Stimulated activated memory B cell treated with anti-CD40 and anti-IgM and Interleukin-4, amounts not matched to agents 10 μg/mL and 1 μg/mL and 100 μg/mL, for 72 hours (primary cell): ENCODE measurements around the gene LBHD2.

Experiments
- ATAC-seq: fragments of 150-1000 bp; cut with Tn5 transposase; 2 replicates; pipeline ENCODE4 v1.10.0; 2021
- H3K27ac Mint-ChIP-seq: one replicate; pipeline ENCODE4 v1.8.0; 2022; ENCODE audit warnings: mild to moderate bottlenecking, mixed read lengths
- H3K27me3 Mint-ChIP-seq: one replicate; pipeline ENCODE4 v1.8.0; 2022; ENCODE audit warnings: mixed read lengths
- H3K36me3 Mint-ChIP-seq: one replicate; pipeline ENCODE4 v1.8.0; 2022; ENCODE audit warnings: mixed read lengths
- H3K4me1 Mint-ChIP-seq: one replicate; pipeline ENCODE4 v1.8.0; 2022; ENCODE audit warnings: mixed read lengths
- H3K4me3 Mint-ChIP-seq: one replicate; pipeline ENCODE4 v1.8.0; 2022; ENCODE audit warnings: mild to moderate bottlenecking, moderate library complexity, mixed read lengths
- H3K9me3 Mint-ChIP-seq: one replicate; pipeline ENCODE4 v1.8.0; 2022; ENCODE audit warnings: mixed read lengths

LBHD2 gene

DNA sequence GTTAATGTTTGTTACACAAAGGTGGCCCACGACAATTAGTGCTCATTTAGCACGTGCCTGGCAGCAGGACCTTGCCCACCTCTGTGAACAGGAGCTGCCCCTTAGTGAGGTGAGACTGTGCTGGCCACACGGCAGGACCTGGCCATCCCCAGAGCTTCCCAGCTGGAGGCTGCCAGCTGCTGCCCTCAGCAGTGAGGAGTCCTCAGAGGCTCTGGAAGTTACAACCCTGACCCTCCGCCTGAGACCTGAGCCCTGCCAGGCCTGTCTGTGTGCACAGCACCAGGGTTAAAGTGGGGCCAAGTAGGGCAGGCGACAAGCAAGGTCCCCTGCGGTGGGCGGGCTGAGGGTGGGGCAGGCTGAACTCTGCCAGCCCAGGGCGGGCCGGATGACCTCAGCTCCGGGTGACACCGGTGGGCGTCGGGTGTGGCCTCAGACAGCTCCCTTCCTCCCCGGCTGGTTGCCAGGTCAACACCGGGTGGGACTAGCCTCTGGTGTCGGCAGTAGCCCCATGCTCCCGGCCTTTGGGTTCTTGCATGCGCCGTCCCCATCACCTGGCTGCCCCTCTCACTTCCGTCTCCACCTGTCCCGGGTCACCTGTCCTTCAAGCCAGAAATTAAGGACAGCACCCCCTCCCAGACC, 9.2 kb upstream of the LBHD2 start:
- peaks cover 16% of the 10 kb centered on the region for H3K27me3 Mint-ChIP-seq
- ATAC-seq = peak; percentile 46
- H3K9me3 Mint-ChIP-seq = no peaks in the 10 kb centered on the region
- peaks cover 15% of the 10 kb centered on the region for H3K4me1 Mint-ChIP-seq
- H3K36me3 Mint-ChIP-seq = no peaks in the 10 kb centered on the region
- peak overlapping the region; percentile 63 for H3K4me3 Mint-ChIP-seq
- H3K27ac Mint-ChIP-seq = no peak overlapping the region

DNA sequence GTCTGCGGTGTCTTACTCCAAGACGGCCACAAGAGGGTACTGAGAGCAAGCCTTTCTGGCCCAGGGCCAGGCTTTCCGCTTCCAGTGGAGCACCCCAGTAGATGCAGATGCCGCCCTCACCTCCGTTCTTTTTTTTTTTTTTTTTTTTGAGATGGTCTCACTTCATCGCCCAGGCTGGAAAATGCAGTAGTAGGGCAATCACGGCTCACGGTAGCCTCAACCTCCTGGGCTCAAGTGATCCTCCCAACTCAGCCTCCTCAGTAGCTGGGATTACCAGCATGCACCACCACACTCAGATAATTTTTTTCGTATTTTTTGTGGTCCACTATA, 5.6 kb upstream of the LBHD2 start:
- Mint-ChIP-seq H3K27ac (no peak overlapping the region), H3K36me3 (no peaks in the 10 kb centered on the region), H3K4me3 (no peak overlapping the region), H3K9me3 (no peaks in the 10 kb centered on the region), H3K4me1 (peaks cover 13% of the 10 kb centered on the region), H3K27me3 (no peaks in the 10 kb centered on the region)
- ATAC-seq = peak; percentile 74

DNA sequence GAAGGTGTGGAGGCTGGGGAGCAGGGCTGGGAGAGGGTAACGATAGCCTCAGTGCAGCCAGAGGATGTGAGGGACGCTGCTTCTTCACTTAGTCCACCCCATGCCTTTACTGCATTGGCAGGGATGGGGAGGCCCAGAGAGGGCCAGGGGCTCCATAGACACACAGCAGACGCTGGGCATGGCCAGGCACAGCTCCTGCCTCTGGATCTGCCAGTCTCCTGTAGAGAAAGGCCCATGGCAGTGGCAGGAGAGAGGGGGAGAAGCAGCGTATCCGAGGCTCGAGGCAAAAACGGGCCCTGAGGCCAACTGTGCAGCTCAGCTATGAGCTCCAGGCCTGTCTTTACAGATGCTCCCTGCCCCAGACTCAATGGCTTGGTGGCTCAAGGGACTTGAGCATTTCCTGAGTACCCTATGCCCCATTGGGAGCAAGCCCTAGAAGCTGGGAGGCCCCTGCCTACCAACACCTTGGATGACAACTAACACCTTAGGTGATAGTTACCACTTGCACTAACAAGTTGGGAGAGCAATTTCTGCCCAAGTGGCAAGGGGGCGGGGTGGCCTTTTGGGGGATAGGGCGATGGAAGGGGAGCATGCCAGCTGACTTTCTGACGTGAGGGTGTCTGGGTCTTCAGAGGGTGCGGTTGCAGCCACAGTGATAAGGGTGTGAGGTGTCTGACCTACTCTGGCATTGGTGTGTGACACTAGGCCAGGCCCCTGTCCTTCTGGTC, 5.0 kb upstream of the LBHD2 start:
- Mint-ChIP-seq H3K36me3 (no peaks in the 10 kb centered on the region), H3K27ac (no peak overlapping the region), H3K9me3 (no peaks in the 10 kb centered on the region), H3K4me1 (peaks cover 7% of the 10 kb centered on the region), H3K27me3 (no peaks in the 10 kb centered on the region), H3K4me3 (no peak overlapping the region)
- ATAC-seq = no peak

DNA sequence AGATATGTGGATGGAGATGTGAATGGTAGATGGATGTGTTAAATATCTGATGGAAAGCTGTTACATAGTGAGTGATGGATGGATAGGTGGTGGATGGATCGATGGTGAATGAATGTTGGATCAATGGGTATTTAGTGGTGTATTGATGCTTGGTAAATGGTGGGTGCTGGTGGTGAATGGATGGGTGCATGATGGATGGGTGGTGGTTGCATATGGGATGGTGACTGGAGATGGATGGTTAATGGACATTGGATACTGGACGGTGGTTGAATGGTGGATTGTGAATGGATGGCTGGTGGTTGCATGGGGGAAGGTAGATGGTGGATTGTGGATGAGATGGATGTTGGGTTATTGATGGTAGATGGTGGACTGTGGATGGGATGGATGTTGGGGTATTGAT, 2.1 kb upstream of the LBHD2 start:
- Mint-ChIP-seq H3K27ac (no peak overlapping the region), H3K9me3 (no peaks in the 10 kb centered on the region), H3K4me1 (no peaks in the 10 kb centered on the region), H3K4me3 (no peak overlapping the region), H3K36me3 (no peaks in the 10 kb centered on the region), H3K27me3 (peaks cover 15% of the 10 kb centered on the region)
- no peak for ATAC-seq

DNA sequence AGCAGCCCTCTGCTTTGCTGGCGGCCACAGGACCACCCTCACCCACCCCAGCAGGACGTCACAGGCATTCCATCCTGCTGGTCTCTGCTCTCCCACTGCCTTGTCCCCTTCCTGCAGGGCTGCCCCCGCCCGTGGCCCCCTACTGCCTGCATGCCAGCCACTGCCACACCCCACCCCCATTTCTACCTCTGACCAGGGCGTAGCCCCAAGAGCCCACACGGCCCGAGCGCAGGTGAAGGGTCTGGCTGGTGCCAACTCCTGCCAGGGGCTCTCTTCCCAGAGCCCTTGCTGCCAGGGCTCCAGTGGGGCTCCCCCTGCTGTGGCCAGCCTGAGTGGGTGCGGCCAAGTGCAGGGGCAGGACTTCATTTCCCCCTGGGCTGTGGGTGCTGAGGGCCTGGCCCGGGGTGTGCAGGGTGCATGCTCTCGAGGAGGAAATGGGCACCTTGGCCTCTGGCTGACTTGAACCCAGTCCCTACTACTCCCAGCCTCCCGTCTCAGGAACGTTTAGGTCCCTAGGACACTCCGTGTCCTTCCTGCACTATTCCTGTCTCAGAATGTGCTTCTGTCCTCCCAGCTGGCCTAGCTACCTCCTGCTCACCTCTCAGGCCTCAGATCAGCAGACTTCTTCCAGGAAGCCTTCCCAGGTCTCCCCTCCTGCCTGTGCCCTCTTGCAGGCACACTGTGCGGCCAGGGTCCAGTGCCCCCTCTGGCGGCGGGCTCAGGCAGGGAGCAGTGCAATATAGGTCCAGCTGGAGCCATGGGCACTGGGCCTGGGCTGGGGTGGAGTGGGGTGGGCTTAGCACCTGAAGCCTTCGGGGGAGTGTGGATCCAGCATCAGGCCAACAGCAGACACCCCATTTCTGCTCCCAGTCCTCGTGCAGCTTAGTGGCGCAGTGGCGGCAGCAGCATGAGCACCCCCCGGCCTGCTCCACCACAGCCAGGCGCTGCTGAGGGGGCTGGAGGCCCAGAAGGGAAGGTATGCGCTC, 1.4 kb downstream of the LBHD2 start:
- peaks cover 21% of the 10 kb centered on the region for H3K27me3 Mint-ChIP-seq
- no peaks in the 10 kb centered on the region for H3K36me3 Mint-ChIP-seq
- no peak overlapping the region for H3K4me3 Mint-ChIP-seq
- H3K9me3 Mint-ChIP-seq = no peaks in the 10 kb centered on the region
- no peak overlapping the region for H3K27ac Mint-ChIP-seq
- peaks cover 11% of the 10 kb centered on the region for H3K4me1 Mint-ChIP-seq
- ATAC-seq = no peak

DNA sequence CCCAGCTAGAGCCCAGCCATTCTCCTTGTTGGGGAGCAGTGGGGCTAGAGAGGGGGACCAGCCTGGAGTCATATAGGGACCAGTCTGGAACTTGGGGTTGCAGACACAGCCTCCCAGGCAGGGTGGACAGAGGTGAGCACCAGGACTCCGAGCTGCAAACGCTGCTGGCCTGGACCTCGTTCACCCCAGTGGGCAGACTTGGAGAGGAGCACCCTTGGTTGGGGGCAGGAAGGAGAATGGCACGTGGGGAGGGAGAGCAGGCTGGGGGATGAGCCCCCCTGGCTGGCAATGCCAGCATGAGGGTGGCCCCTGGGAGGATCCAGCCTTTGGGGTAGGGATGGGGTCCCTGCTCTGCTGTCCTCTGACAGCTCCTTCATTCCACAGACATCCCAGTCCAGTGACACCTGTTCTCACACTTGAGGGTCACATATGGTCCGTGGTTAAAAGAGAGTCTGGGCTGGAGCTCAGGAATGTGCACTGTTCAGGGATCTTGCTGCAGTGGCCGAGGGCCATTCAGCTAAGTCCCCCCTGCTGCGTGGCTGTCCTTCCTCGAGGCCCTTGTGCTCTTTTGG, 2.8 kb downstream of the LBHD2 start:
- Mint-ChIP-seq H3K36me3 (no peaks in the 10 kb centered on the region), H3K4me3 (no peak overlapping the region), H3K9me3 (no peaks in the 10 kb centered on the region), H3K4me1 (peaks cover 19% of the 10 kb centered on the region), H3K27me3 (peaks cover 21% of the 10 kb centered on the region), H3K27ac (no peak overlapping the region)
- no peak for ATAC-seq

DNA sequence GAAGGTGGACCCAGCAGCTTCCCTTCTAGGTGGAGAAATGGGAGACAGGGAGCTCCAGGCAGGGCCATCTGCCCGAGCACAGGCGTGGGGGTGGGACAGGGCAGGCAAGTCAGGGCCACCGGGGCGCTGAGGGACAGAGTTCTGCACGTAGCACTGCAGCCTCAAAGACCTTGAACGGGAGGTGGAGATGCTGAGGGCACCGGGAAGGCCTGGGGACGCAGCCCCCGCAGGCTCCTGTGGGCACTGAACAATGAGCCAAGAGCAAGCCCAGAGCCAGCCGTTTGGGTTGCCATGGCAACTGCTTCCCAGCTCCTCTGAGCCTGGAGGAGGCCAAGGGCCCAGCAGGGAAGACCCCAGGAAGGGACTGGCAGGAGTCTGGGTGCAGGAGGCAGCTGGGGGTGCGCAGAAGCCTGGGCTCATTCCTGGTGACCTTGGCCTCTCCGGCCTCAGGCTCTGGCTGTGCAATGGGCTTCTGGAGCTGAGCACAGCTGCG, 3.4 kb downstream of the LBHD2 start:
- H3K27ac Mint-ChIP-seq = no peak overlapping the region
- ATAC-seq = no peak
- H3K36me3 Mint-ChIP-seq = no peaks in the 10 kb centered on the region

DNA sequence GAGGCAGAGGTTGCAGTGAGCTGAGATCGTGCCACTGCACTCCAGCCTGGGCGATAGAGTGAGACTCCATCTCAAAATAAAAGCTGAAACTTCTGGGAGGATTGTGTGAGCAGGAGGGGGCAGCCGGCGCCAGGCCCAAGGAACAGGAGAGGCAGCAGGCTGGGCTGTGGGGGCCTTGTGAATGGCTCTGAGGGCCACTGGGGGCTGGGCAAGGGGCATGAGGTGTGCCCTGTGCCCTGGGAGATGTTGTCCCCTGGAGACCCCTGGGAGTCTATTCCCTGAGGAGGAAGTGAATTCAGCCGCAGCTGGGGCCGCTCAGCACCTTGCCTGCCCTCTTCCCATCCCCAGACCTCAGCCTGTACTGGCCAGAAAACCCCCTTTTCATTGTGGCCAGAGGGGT, 4.9 kb downstream of the LBHD2 start:
- no peak overlapping the region for H3K27ac Mint-ChIP-seq
- no peak for ATAC-seq
- H3K4me3 Mint-ChIP-seq = no peak overlapping the region

More for the DNA sequence above, 3.4 kb downstream of the LBHD2 start:
- H3K4me1 Mint-ChIP-seq = peaks cover 22% of the 10 kb centered on the region
- H3K27me3 Mint-ChIP-seq = peaks cover 21% of the 10 kb centered on the region
- no peaks in the 10 kb centered on the region for H3K9me3 Mint-ChIP-seq
- no peak overlapping the region for H3K4me3 Mint-ChIP-seq

DNA sequence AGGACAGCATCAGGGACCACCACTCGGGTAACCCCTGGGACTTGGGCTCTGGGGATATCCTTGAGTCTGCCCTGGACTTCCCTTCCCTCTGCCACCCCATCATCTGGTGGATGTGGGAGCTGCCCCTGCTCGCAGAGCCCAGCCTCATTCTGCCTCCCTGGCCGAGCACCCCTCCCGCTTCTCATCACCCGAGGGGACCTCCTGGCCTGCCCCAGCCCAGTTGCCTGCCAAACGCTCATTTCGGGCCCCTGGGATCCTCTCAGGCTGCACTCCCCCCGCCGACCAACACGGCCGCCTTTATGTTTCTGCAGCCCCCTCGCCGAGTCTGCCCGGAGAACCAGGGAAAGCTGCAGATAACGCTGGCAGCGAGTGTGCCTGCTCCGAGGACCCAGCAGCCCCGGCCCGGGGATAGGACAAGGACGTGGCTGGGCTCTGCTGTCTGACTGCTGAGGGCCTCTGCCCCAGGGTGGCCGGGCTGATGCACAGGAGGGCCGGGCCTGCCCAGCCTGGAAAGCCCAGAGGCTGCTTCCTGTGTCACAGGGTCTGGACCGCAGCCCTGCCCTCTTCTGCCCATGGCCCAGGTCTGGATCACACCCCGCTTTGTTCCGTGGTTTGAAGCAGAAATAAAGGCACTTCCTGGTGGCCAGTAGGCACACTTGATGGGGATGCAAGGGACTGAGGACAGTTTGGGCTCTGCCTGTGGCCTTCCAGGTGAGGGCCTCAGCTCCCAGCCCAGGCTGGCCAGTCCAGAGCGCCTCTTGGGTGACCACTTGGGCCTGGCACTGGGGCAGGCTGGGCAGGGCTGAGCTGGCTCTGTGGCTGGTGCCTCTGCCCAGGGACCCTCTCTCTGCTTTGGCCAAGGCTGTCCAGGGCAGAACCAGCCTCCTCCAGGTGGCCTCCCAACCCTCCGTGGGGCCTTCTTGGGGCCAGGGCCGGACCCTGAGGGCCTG, 5.7 kb downstream of the LBHD2 start:
- Mint-ChIP-seq H3K4me3 (no peak overlapping the region), H3K27me3 (peaks cover 21% of the 10 kb centered on the region), H3K9me3 (no peaks in the 10 kb centered on the region), H3K27ac (no peak overlapping the region), H3K36me3 (no peaks in the 10 kb centered on the region), H3K4me1 (peaks cover 29% of the 10 kb centered on the region)
- no peak for ATAC-seq

More for the DNA sequence above, 4.9 kb downstream of the LBHD2 start:
- Mint-ChIP-seq H3K36me3 (no peaks in the 10 kb centered on the region), H3K9me3 (no peaks in the 10 kb centered on the region), H3K27me3 (peaks cover 21% of the 10 kb centered on the region), H3K4me1 (peaks cover 22% of the 10 kb centered on the region)

DNA sequence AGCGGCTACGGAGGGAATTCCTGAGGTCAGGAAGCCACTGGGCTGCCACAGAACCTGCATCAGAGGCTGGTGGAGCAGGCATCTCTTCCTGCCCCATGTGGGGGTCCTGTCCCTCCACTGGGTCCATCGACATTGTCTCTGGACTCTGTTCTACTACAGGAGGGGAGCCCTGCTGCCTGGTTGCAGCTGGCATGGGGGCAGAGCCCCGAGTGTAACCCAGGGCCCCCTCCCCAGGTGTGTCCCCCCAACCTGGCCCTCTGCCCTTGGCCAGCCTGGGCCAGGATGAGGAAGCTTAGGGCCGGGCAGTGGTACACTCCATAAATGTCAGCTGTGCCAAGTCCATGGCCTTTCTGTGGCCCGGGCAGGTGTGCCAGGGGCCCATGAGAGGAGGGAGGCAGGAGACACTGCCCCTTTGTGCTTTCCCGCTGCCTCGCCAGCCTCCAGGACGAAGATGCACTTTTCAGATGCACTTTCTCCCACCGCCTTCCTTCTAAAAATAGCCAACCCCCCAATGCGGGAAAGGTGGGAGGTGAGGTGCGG, 6.5 kb downstream of the LBHD2 start:
- Mint-ChIP-seq H3K36me3 (no peaks in the 10 kb centered on the region), H3K9me3 (no peaks in the 10 kb centered on the region), H3K4me3 (peak overlapping the region; percentile 67), H3K4me1 (peaks cover 35% of the 10 kb centered on the region), H3K27me3 (peaks cover 16% of the 10 kb centered on the region), H3K27ac (no peak overlapping the region)
- ATAC-seq = no peak

DNA sequence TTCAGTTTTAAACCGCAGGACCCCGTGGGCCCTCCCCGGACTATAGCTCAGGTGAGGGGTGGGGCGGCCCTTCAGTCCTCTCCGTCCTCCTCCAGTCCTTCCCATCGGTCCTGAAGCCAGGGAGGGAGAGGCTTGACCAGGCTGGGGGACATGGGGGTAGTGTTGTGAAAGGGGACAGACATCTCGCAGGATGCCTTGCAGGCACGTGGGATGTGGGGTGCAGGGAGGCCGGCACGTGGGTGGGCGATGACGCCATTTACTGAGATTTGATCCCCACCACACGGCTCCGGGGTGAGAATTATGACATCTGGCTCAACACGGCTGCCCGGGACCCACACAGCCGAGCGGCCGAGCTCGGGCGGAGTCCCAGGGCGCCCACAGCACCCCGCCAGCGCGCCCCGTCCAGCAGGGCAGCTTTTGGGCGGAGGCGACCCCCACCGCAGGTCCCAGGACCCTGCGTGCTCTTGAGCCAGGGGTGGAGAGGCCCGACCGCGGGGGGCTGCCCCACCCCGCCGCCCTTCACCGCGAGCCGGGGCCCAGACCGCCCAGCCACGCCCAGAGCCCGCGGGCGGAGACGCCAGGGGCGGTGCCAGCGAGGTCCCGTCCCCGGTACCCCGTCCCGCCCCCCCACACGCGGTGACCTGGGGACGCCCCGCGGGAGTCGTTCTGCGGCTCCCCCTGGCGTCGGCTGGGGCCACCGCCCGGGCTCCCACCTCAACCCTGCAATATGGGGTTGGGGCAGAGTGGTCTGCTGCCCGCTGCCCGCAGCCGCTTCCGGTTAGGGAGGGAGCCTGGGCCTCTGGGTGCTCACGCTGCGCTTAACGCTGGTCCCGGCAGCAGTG, 7.3 kb downstream of the LBHD2 start:
- ATAC-seq = peak; percentile 79
- peaks cover 12% of the 10 kb centered on the region for H3K27me3 Mint-ChIP-seq
- H3K9me3 Mint-ChIP-seq = no peaks in the 10 kb centered on the region
- H3K27ac Mint-ChIP-seq = no peak overlapping the region
- H3K4me3 Mint-ChIP-seq = peak overlapping the region; percentile 67
- H3K4me1 Mint-ChIP-seq = peaks cover 35% of the 10 kb centered on the region
- no peaks in the 10 kb centered on the region for H3K36me3 Mint-ChIP-seq

DNA sequence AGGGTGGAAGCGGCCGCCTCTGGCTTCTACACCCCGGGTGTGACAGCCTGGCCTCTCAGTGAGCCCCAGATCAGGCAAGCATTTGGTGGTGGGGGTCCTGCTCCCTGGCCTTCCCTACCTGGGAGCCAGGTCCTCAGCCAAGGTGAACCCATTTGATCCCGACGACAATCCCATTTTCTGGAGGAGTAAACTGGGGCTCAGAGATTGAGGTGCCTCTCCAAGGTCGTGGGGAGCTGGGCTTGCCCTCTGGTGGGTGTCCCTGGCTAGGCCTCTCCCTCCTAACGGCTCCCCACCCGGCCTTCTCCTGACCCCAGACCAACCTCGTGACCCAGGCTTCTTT, 7.8 kb downstream of the LBHD2 start:
- peak overlapping the region; percentile 51 for H3K4me3 Mint-ChIP-seq
- H3K27me3 Mint-ChIP-seq = peaks cover 12% of the 10 kb centered on the region
- H3K27ac Mint-ChIP-seq = no peak overlapping the region
- no peak for ATAC-seq
- no peaks in the 10 kb centered on the region for H3K36me3 Mint-ChIP-seq
- peaks cover 35% of the 10 kb centered on the region for H3K4me1 Mint-ChIP-seq
- no peaks in the 10 kb centered on the region for H3K9me3 Mint-ChIP-seq

DNA sequence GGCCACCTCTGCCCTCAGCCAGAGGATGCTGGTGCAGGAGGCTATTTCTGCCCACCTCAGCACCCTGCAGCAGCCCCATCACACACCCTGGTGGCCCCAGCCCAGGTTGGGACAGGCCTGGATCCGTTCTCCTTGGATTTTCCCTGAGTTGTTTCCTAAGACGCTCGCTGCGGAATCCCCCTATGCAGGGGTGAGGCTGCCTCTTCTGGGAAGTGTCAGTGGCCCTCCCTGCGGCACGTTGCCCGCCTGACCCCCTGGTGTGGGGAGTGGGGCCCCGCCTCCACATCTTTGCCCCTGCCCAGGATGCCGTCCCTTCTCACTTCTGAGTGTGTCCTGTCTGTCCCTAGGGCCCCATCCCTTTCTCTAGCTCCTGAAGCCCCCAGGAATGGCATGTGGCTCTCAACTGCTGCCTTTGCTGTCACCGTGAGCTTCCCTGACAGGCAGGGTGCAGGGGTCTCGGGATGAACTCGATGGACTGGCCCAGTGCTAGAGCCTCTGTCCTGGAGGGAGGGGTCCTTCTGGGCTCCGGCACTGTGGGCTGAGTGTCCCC, 9.9 kb downstream of the LBHD2 start:
- Mint-ChIP-seq H3K9me3 (no peaks in the 10 kb centered on the region), H3K36me3 (no peaks in the 10 kb centered on the region), H3K4me1 (peaks cover 32% of the 10 kb centered on the region), H3K27me3 (peaks cover 19% of the 10 kb centered on the region), H3K27ac (no peak overlapping the region), H3K4me3 (no peak overlapping the region)
- ATAC-seq = no peak
